Skeletal muscle tissue (tissue), 4 donors: ENCODE results near the gene IL1R2. TPM values are rescaled to one million over a fixed set of nuclear protein-coding genes. Genes with fewer than 3 reads are reported as not detected.
"Not testable (repeated sequence)": the region's sequence is repeated elsewhere in the genome, so short reads cannot be mapped to it uniquely, and the experiment has no call there.

Experiments used
- H3K27ac ChIP-seq: one replicate; pipeline ENCODE4 v1.7.0; 2013; ENCODE audit warnings: mild to moderate bottlenecking, low read depth, low read length, inconsistent platforms
- H3K27me3 ChIP-seq, 3 donors: one replicate each; pipeline ENCODE4 v1.7.0; 2013; ENCODE audit warnings: low read length in 3 of 3; ENCODE audit not compliant: control insufficient read depth in 3 of 3, insufficient read depth in 3 of 3
- H3K36me3 ChIP-seq, 3 donors: one replicate each; pipeline ENCODE4 v1.7.0; 2013; ENCODE audit warnings: low read length in 3 of 3; ENCODE audit not compliant: control insufficient read depth in 3 of 3, insufficient read depth in 3 of 3
- H3K4me1 ChIP-seq, 3 donors: one replicate each; pipeline ENCODE4 v1.7.0; 2013; ENCODE audit warnings: low read length in 3 of 3, mild to moderate bottlenecking in 3 of 3; ENCODE audit not compliant: control insufficient read depth in 3 of 3, insufficient read depth in 3 of 3
- H3K4me3 ChIP-seq, 3 donors: one replicate each; pipeline ENCODE4 v1.7.0; 2013; ENCODE audit warnings: low read length in 3 of 3
- H3K9ac ChIP-seq, 3 donors: one replicate each; pipeline ENCODE4 v1.7.0; 2013; ENCODE audit warnings: low read length in 3 of 3, mild to moderate bottlenecking in 3 of 3, moderate library complexity in 2 of 3, low read depth in 1 of 3
- H3K9me3 ChIP-seq, 3 donors: one replicate each; pipeline ENCODE4 v1.7.0; 2013; ENCODE audit warnings: low read length in 3 of 3; ENCODE audit not compliant: control insufficient read depth in 3 of 3
- total RNA-seq: library from RNA; depleted of rRNA; stranded (reverse); fragments of >200 nt; gene quantifications from one replicate; pipeline ENCODE4 v1.2.3, GENCODE V29; 2014
- donor health status: Osteomylitis.

IL1R2 gene
- total RNA-seq, 1 donor from 2014 or later = 0.52 TPM

- H3K4me1 ChIP-seq = no peaks in the 10 kb centered on the region
- no peak overlapping the region for H3K4me3 ChIP-seq
- H3K36me3 ChIP-seq = no peaks in the 10 kb centered on the region
- H3K27me3 ChIP-seq = peaks cover 0 to 17% (median 7%) of the 10 kb centered on the region in 3 donors
- H3K27ac ChIP-seq = no peak overlapping the region
- no peak overlapping the region for H3K9ac ChIP-seq
- no peaks in the 10 kb centered on the region for H3K9me3 ChIP-seq
These were observed 3.3 kb downstream of the IL1R2 start for GRCh38 chr2:101995019-101995418.

GRCh38 chr2:101995804-101996203, 4.0 kb downstream of the IL1R2 start:
- H3K27me3 ChIP-seq = peaks cover 0 to 17% (median 7%) of the 10 kb centered on the region in 3 donors
- no peak overlapping the region for H3K27ac ChIP-seq
- H3K4me1 ChIP-seq = no peaks in the 10 kb centered on the region
- no peak overlapping the region for H3K9ac ChIP-seq
- no peaks in the 10 kb centered on the region for H3K9me3 ChIP-seq
- no peak overlapping the region for H3K4me3 ChIP-seq
- no peaks in the 10 kb centered on the region for H3K36me3 ChIP-seq

GRCh38 chr2:101998556-101998895, 6.8 kb downstream of the IL1R2 start:
- Histone ChIP-seq H3K9ac (no peak overlapping the region), H3K27ac (no peak overlapping the region), H3K27me3 (peaks cover 0 to 17% (median 7%) of the 10 kb centered on the region in 3 donors), H3K9me3 (no peaks in the 10 kb centered on the region), H3K4me3 (no peak overlapping the region), H3K4me1 (no peaks in the 10 kb centered on the region), H3K36me3 (no peaks in the 10 kb centered on the region)

DNA sequence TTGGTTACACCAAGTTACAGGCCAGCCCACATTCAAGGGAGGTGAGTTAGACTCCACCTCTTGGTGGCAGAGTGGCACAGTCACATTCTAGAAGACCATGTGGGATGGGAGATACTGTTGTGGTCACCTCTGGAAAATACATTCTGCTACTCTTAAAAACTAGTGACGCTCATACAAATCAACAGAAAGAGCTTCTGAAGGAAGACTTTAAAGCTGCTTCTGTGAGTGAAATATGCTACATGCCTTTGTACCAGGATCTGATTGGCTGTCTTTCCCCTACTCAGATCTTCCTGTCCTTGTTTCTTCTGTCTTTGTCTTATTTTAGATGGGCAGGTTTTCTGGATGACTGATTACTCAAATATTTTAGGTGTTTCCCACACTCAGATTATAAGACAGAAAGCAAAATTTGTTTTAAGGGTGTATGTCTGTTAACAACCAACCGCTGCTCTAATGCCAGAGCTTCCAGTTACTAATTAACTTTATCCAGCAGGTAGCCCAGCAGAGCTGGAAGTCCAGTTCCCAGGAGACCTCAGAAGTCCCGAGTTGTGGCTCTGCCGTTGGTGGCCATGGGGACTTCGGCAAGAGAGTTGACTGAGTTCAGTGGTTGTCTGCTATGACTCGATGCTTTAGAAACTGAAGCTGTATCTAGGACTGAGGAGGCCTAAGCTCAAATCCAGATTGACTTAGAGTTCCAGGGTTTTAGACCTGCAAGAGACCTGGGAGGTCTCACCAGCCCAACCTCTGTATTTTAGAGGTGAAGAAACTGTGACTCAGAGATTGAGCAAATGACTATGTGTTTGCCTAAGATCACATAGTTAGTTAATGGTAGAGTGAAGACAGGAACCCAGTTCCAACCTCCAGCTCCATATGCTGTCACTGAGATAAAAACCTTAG, 7.4 kb downstream of the IL1R2 start:
- no peak overlapping the region for H3K27ac ChIP-seq
- H3K4me3 ChIP-seq = no peak overlapping the region
- H3K4me1 ChIP-seq = peaks cover 0 to 2% (median 0%) of the 10 kb centered on the region in 3 donors
- H3K9ac ChIP-seq = no peak overlapping the region
- peaks cover 0 to 14% (median 7%) of the 10 kb centered on the region in 3 donors for H3K27me3 ChIP-seq
- H3K9me3 ChIP-seq = no peaks in the 10 kb centered on the region
- H3K36me3 ChIP-seq = no peaks in the 10 kb centered on the region

DNA sequence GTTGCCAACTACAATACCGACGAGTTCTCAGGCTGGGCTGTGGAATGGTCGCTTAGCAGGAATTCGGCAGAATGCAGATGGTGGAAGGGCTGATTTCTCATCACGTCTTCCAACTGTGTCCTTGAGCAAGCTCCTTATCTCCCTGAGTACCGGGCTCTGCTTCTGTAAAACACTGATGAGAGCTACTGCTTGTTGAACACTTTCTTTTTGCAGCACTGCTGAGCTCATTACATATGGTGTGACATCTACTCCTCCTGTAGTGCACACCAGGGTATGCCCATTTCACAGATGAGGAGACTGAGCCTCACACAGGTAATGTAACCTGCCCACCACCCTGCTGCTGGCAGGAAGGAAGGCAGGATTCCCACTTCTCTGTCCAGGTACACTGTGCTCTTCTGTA, 8.3 kb downstream of the IL1R2 start:
- peaks cover 0 to 14% (median 7%) of the 10 kb centered on the region in 3 donors for H3K27me3 ChIP-seq
- no peaks in the 10 kb centered on the region for H3K9me3 ChIP-seq
- no peak overlapping the region for H3K4me3 ChIP-seq
- H3K36me3 ChIP-seq = no peaks in the 10 kb centered on the region
- H3K27ac ChIP-seq = no peak overlapping the region
- H3K4me1 ChIP-seq = peaks cover 0 to 3% (median 1%) of the 10 kb centered on the region in 3 donors
- H3K9ac ChIP-seq = no peak overlapping the region

DNA sequence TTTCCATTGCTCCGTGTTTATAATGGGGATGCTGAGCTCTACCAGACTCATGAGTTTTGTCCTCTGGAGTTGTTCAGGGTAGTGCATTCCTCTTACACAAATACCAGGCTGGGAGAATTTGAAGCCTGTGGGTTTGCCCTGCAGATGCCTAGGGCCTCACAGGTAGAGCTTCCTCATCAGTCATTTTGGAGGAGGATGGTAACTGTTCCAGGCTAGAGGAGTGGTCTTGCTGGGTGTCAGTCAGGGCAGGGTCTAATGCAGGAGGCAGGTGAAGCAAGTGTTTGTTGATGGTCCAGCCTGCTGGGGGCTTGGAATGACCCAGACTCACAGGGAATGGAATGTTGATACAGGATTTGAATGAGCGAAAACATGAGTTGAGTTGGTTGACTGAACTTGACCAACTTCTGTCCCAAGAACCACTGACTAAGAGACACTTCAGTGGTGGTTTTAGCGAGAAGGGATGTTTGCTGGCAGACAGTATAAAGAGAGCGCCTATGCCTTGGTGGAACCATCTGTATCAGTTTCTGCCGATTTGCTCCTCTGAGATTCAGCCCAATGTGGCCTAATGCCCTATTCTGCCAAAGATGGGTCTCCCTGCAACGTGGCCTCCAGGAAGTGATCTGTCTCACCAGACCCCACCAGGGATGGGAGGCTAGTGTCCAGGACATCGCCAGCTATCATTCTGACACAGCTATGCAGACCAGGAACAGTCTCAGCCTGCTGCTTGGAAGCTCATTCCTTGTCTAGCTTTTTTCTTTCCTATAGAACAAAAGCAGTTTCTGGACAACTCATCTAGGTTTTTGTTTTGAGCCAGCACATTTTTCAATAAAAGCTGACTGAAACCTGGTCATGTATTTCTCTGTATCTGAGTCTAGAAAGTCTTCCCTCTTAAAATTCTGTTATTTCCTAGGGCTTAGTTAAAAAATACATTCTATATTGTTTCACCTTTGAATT, 9.3 kb downstream of the IL1R2 start:
- Histone ChIP-seq H3K4me1 (peaks cover 0 to 10% (median 7%) of the 10 kb centered on the region in 3 donors), H3K27me3 (peaks cover 0 to 8% (median 4%) of the 10 kb centered on the region in 3 donors), H3K4me3 (no peak overlapping the region), H3K27ac (no peak overlapping the region), H3K36me3 (no peaks in the 10 kb centered on the region), H3K9ac (no peak overlapping the region), H3K9me3 (no peaks in the 10 kb centered on the region)

- H3K4me1 ChIP-seq = peaks cover 0 to 15% (median 7%) of the 10 kb centered on the region in 3 donors
- H3K36me3 ChIP-seq = no peaks in the 10 kb centered on the region
- peaks cover 0 to 8% (median 4%) of the 10 kb centered on the region in 3 donors for H3K27me3 ChIP-seq
- H3K9me3 ChIP-seq = no peaks in the 10 kb centered on the region
- H3K27ac ChIP-seq = no peak overlapping the region
- no peak overlapping the region for H3K4me3 ChIP-seq
- H3K9ac ChIP-seq = no peak overlapping the region
These were observed 10.0 kb downstream of the IL1R2 start for GRCh38 chr2:102001767-102002142.

DNA sequence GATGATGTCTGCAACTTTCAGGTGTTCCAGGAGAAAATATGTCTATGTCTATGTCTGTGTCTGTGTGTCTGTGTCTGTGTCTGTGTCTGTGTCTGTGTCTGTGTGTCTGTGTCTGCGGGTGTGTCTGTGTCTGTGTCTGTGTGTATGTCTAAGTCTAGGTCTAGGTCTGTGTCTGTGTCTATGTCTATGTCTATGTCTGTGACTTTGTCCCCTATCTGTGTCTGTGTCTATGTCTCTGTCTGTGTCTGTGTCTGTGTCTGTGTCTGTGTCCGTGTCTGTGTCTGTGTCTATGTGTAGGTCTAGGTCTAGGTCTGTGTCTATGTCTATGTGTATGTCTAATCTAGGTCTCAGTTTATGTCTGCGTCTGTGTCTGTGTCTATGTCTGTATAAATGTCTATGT, 10.5 kb downstream of the IL1R2 start:
- Histone ChIP-seq H3K27ac (no peak overlapping the region), H3K9me3 (no peaks in the 10 kb centered on the region), H3K36me3 (no peaks in the 10 kb centered on the region), H3K9ac (no peak overlapping the region), H3K27me3 (peaks cover 0 to 5% (median 4%) of the 10 kb centered on the region in 3 donors), H3K4me1 (peaks cover 0 to 15% (median 7%) of the 10 kb centered on the region in 3 donors), H3K4me3 (no peak overlapping the region)

DNA sequence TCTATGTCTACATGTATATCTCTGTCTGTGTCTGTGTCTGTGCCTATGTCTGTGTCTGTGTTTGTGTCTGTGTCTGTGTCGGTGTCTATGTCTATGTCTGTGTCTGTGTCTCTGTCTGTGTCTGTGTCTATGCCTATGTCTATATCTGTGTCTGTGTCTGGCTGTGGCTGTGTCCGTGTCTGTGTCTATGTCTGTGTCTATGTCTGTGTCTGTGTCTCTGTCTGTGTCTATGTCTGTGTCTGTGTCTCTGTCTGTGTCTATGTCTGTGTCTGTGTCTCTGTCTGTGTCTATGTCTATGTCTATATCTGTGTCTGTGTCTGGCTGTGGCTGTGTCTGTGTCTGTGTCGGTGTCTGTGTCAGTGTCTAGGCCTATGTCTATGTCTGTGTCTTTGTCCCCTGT, 11.1 kb downstream of the IL1R2 start:
- not testable (repeated sequence) for H3K9ac ChIP-seq, H3K9me3 ChIP-seq, H3K36me3 ChIP-seq, H3K27me3 ChIP-seq, H3K27ac ChIP-seq, H3K4me3 ChIP-seq
- peaks cover 0 to 15% (median 7%) of the 10 kb centered on the region in 3 donors for H3K4me1 ChIP-seq
